ENCODE measurements around the gene C9orf152.

DNA sequence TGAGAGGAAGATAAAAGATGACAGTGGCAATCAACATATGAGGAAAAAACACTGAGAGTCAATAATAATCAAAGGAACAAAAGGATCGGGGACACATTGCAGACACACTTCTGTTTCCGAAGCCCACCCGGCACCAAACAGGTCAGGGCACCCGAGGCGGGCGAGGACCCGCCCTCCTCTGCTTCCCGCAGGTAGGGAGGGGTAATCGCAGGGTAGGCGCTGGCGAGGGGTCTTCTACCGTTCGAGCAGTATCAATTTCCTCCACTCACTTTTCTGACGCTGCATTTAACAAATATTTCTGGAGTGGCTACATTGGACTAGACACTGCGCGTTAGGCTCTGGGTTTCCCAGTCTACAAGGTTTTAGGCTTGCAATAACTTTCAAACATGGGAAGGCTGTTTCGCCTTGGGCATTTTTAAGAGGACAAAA lies 47.1 kb upstream of the C9orf152 start:
- TF ChIP-seq, protein P1, sequence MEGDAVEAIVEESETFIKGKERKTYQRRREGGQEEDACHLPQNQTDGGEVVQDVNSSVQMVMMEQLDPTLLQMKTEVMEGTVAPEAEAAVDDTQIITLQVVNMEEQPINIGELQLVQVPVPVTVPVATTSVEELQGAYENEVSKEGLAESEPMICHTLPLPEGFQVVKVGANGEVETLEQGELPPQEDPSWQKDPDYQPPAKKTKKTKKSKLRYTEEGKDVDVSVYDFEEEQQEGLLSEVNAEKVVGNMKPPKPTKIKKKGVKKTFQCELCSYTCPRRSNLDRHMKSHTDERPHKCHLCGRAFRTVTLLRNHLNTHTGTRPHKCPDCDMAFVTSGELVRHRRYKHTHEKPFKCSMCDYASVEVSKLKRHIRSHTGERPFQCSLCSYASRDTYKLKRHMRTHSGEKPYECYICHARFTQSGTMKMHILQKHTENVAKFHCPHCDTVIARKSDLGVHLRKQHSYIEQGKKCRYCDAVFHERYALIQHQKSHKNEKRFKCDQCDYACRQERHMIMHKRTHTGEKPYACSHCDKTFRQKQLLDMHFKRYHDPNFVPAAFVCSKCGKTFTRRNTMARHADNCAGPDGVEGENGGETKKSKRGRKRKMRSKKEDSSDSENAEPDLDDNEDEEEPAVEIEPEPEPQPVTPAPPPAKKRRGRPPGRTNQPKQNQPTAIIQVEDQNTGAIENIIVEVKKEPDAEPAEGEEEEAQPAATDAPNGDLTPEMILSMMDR (IDR thresholded peaks at IDR 0.05): no peak
- TF ChIP-seq EZH2phosphoT487 (IDR thresholded peaks at IDR 0.05; ENCODE audit: borderline replicate concordance, low read depth): no peak
- TF ChIP-seq, protein P2, sequence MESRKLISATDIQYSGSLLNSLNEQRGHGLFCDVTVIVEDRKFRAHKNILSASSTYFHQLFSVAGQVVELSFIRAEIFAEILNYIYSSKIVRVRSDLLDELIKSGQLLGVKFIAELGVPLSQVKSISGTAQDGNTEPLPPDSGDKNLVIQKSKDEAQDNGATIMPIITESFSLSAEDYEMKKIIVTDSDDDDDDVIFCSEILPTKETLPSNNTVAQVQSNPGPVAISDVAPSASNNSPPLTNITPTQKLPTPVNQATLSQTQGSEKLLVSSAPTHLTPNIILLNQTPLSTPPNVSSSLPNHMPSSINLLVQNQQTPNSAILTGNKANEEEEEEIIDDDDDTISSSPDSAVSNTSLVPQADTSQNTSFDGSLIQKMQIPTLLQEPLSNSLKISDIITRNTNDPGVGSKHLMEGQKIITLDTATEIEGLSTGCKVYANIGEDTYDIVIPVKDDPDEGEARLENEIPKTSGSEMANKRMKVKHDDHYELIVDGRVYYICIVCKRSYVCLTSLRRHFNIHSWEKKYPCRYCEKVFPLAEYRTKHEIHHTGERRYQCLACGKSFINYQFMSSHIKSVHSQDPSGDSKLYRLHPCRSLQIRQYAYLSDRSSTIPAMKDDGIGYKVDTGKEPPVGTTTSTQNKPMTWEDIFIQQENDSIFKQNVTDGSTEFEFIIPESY (IDR thresholded peaks at IDR 0.05; ENCODE audit: borderline replicate concordance, low read depth): no peak
